RWPE1 (cell line): ENCODE measurements around the gene SFXN5.
A peak's percentile ranks its signal among the peaks of the same experiment; 100 is the strongest.

Experiments used
- CTCF ChIA-PET: fragments of 350-600 bp; sonication (Branson Sonifier 250); formaldehyde crosslinking; extraction: SDS; loops from one replicate; lab custom pipeline; 2021; lab: Yijun Ruan, JAX
- POLR2A ChIA-PET: fragments of 400-600 bp; formaldehyde crosslinking; extraction: SDS; loops from one replicate; lab custom pipeline; 2020; ENCODE audit warnings: antibody characterized with exemption; ENCODE audit not compliant: low non-redundant PET; lab: Yijun Ruan, JAX
- DNase-seq: peaks from one replicate; pipeline ENCODE4 v3.0.0; 2012; ENCODE audit warnings: low spot score
- H3K27ac ChIP-seq: fragments of 450-650 bp; 2 replicates; pipeline ENCODE4 v1.5.1; 2017
- CTCF ChIP-seq: fragments of 450-650 bp; conservative IDR thresholded peaks from 2 replicates; pipeline ENCODE4 v1.5.1; 2017; ENCODE audit warnings: low read depth, mild to moderate bottlenecking

The SFXN5 gene

DNA sequence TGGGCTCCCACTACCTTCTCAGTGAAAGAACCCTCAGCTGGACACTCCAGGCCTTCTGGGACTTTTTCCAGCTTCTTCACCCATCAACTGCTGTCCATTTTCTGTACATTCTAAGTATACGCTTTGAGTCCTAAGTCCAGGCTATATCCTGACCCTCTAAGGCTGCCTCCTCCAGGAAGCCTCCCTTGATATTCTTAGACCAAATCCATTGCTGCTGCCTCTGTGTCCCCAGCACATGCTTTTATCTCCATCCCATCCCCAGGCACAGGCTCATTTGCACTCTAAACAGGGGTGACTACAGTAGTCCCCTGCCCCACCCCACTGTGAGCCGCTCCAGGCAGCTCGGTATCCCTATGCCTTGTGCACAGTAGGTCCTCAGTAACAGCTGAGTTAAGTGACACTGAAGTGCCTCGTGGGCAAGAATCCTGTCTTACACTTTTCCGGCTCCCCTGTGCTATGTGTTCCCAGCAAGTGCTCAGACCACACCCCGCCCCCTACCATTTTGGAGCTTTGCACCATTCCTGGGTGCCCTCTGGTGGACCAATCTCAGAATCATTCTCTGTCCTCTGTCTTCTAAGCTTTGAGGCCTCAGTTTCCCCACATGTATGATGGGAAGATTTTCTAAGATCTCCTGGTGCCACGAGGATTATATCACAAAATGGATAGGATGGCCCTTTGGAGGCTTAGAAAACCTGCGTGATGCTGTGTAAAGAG is 119.2 kb downstream of the SFXN5 start:
- no peak for TF ChIP-seq CTCF
- H3K27ac ChIP-seq, result no peak overlapping the region
- ChIA-PET CTCF (interaction anchor here (0.6 to 2.5 kb wide), 5 partner anchors 17 to 225 kb away, joined by 3 to 10 read pairs (median 4); partner anchors contain the start of gene SPR), POLR2A (no interaction called here)
- DNase-seq, result no peak

DNA sequence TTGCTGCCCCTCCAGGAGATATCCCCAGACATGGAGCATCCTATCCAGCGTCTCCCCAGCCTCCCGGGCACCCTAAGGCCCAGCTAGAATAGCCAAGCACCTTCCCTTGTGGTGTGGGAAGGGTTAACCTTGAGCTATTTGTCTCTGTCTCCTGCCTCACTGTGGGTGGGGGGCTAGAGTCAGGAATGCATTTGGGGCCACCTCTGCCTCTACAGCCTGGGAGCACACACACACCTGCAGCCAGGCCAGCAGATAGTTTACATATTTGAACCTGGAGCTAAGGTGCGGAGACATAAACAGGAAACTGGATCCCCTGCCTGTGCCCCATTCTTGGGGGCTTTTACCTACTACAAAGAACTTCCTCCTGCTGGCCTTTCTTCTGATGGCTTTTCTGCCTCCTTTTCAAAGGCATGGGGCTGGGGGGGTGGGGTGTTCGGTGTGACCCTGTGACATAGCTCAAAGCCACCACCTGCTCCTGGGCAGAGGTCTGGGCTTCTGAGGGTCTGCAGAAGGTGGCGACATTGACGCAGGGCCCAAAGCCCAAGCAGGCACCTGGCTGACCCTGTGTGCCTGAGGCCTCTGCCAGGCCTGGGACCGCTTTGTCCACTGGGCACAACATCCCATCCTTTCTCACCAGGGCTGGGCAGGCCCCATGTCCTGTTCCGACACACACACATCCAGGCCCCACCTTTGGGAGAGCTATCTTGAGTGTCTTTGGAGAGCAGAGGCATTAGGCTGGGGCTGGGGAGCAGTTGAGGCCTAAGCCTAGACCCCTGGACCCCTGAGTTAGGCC is 120.0 kb downstream of the SFXN5 start:
- ChIA-PET POLR2A (no interaction called here), CTCF (interaction anchor here (2.4 to 2.5 kb wide), 2 partner anchors 59 to 226 kb away, joined by 7 to 10 read pairs; no protein-coding TSS in a partner anchor)
- H3K27ac ChIP-seq, result no peak overlapping the region
- TF ChIP-seq CTCF, result no peak
- DNase-seq, result no peak

DNA sequence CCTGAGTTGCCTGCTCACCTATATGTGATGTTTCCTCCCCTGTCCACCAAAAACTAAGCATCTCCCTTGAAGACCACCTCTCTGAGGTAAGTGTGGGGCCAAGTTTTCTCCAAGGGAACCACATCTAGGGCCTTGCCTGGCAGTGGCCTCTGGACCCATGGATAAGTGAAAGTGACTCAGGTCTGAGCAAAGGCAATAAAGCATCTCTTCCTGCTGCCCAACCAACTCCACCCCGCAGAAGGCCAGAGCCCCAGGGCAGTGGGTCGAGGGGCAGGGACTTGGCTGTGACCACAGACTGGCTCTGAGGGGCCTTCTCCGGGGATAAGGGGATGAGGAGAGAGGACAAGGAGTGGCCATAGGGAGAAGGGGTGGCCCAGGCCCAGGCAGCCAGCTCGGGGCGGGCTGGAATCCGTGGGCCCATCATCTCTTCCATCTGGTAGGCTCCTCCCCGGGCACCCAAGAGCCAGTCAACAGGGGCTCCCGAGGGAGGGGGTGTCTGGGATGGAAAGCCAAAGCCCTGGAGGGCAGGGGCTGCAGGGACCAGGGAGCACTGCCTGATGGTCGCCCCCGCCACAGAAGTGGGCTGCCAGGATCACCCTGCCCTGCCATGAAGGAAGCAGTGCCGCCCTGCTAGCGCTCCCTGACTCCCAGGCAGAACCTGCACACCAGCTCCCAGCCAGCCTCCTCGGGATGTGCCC is 120.8 kb downstream of the SFXN5 start:
- ChIA-PET CTCF (interaction anchor here (0.6 to 2.5 kb wide), 4 partner anchors 31 to 227 kb away, joined by 3 to 10 read pairs (median 6); no protein-coding TSS in a partner anchor), POLR2A (no interaction called here)
- DNase-seq, result no peak
- TF ChIP-seq CTCF, result no peak
- no peak overlapping the region for H3K27ac ChIP-seq

DNA sequence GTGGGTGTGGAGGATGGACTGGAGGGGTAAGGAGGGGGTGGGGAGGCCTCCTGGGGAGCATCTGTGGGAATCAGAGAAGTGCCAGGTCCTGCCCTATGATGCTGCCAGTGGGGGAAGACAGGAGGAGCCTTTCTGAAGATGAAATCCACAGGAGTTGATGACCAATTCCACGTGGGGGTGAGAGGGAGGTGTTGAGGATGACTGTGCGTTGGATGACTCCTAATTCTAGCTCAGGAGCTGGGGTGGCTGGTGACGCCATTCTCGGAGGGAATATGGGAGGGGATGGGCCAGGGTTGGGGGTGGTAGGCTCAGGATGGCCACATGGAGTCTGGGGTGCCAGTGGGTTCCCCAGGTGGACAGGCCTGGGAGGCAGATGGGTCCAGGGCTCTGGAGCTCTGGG is 121.9 kb downstream of the SFXN5 start:
- CTCF ChIA-PET, result interaction anchor here (0.6 to 1.3 kb wide), 4 partner anchors 24 to 417 kb away, joined by 3 read pairs; no protein-coding TSS in a partner anchor
- no peak overlapping the region for H3K27ac ChIP-seq
- TF ChIP-seq CTCF, result no peak
- POLR2A ChIA-PET, result no interaction called here
- DNase-seq, result no peak

- H3K27ac ChIP-seq, result no peak overlapping the region
- ChIA-PET CTCF (interaction anchor here (0.6 to 1.3 kb wide), 3 partner anchors 25 to 228 kb away, joined by 3 read pairs; no protein-coding TSS in a partner anchor), POLR2A (no interaction called here)
- DNase-seq, result peak; percentile 22
- no peak for TF ChIP-seq CTCF
These were observed 122.5 kb downstream of the SFXN5 start for GRCh38 chr2:72949045-72949444.
